HG03139 (cell line): ENCODE results near the gene ARPC1B.
"Not testable (repeated sequence)": the region's sequence is repeated elsewhere in the genome, so short reads cannot be mapped to it uniquely, and the experiment has no call there.

Source experiments
- ATAC-seq: cut with Tn5 transposase; IDR thresholded peaks from one replicate; pipeline ENCODE4 v1.9.1; 2021; ENCODE audit not compliant: unreplicated experiment

Gene ARPC1B

DNA sequence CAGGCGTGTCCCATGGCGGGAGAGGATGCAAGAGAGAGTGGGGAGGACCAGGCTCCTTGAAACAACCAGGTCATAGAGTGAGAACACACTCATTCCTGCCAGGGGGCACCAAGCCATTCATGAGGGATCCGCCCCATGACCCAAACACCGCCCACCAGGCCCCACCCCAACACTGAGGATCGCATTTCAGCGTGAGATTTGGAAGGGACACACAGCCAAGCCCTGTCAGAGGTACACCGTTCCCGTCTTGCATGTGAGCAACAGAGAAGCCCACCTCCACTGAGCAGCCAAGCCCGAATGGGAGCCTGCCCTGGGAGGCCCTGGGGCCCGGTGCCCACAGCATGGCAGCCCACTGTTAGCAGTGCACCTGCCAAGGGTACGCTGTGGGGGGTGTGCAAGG lies 7.9 kb upstream of the ARPC1B start:
- no peak for ATAC-seq

DNA sequence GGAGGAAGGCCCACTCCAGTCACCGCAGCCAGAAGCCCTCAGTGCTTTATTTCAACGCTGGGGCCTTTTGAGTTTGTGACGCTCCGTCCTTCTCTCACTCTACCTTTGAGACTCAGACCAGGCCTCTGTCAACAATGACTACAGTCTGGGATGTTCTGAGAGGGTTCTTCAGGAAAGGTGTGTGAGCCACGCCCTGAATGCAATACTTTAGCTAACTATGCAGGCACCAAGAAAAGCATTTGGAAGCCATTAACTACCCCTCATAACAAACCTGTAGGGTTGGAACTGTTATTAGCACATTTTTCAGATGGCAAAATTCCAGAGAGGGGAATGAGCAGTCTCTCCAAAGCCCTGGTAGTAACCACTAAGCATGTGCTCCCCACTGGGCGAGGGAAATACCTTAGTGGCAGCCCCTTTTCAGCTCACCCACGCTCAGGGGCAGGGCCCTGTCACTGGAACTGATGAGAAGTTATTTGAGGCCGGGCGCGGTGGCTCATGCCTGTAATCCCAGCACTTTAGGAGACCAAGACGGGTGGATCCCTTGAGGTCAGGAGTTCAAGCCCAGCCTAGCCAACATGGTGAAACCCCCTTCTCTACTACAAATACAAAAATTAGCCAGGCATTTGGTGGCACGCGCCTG lies 5.7 kb upstream of the ARPC1B start:
- ATAC-seq = no peak

DNA sequence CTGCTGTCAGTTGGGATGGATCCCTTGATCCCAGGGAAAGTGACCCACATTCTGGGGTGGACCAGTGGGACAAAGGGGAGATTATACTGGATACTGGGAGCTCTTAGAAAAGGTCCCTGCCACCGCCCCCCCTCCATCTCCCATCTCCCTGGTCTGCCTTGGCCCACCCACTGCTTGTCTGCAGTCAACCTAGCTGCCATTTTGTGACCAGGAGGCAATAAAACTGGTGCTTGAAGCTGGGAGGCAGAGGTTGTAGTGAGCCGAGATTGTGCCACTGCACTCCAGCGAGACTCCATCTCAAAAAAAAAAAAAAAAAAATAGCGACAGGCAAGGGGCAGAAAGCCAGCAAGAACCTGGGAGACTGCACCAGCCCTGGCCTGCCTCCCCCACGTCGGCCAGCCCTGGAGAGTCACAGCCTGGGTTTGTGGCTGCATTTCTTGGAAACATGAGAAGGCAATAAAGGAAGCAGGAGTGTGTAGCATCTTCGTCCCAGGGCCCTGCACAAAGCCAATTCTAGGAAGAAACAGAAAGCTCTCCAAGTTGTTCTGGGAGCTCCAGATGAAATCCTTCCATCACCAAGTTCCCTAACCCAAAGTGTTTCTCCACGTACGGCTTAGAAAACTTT lies 4.7 kb upstream of the ARPC1B start:
- ATAC-seq = no peak

DNA sequence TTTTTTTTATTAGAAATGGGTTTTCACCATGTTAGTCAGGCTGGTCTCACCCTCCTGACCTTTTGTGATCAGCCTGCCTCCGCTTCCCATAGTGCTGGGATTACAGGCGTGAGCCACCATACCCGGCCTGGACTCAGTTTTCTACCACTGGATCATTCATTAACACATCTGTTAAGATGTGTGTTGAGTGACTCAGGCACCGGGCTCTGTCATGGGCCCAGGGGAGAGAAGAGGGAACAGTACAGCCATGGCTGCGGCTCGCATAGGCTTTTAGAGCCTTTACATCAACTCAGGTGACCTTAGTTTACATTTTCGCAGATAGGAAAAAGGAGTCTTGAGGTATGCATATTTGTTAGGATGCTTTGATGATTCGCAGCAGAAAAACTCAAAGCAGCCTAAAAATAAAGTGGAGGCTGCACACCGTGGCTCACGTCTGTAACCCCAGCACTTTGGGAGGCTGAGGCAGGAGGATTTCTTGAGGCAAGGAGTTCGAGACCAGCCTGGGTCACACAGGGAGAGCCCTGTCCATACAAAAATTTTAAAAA lies 3.1 kb upstream of the ARPC1B start:
- no peak for ATAC-seq

DNA sequence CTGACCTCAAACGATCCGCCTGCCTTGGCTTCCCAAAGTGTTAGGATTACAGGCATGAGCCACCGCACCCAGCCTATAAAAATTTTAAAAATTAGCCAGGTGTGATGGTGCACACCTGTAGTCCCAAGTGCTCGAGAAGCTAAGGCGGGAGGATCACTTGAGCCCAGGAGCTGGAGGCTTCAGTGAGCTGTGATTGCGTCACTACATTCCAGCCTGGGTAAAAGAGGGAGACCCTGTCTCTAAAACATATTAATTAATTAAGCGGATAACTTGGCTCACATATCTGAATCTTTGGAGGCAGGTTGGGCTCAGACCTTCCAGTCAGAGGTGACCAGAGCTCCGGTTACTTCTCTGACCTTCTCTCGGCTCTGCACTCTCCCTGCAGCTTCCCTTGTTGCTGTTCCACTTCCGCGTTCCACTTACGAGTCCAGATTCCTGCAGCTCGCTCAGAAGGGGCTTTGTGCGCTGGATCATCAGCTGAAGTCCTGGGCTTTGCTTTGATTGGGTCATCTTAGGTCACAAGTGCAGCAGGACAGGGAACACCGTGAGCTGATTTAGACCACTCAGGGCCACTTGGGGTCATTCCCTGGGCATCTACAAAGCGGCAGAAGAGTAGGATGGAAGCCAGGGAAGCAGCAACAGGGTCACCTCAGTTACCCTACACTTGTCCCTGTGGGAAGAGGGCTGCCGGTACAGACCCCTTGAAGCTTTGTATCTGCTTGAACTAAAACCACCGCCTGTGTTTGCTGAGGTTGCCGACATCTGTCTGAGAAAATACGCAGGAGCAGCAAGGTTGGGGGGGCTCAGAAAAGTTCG lies 2.0 kb upstream of the ARPC1B start:
- no peak for ATAC-seq

DNA sequence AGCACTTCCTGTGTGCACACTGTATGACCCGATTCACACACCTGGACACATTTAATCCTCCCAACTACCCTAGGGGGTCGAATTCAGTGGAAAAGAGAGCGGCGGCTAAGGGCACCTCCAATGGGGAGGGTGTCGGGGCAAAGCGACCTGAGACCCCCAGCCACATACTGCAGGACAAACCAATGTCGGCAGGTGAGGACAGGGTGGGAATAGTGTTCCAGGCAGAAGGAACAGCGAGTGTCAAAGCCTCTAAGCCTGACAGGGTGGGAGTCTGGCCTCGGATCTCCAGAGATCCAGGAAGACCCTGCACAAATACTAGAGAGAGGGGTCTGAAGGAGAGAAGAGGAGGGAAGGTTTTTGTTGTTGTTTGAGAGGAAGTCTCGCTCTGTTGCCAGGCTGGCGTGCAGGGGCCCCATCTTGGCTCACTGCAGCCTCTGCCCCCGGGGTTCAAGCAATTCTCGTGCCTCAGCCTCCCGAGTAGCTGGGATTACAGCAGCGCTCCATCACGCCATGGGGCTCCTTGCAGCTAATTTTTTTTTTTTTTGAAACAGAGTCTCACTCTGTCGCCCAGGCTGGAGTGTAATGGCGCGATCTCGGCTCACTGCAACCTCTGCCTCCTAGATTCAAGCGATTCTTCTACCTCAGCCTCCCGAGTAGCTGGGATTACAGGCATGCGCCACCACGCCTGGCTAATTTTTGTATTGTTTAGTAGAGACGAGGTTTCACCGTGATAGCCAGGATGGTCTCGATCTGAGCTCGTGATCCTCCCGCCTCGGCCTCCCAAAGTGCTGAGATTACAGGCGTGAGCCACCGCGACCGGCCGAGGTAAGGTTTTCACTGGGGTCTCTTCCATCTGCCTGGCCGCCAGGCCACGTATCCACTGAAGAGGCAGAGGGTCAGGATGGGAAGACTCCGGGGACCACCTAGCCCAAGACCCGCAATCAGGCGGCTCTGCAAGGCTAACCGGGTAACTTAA lies 1.2 kb upstream of the ARPC1B start:
- ATAC-seq = no peak

DNA sequence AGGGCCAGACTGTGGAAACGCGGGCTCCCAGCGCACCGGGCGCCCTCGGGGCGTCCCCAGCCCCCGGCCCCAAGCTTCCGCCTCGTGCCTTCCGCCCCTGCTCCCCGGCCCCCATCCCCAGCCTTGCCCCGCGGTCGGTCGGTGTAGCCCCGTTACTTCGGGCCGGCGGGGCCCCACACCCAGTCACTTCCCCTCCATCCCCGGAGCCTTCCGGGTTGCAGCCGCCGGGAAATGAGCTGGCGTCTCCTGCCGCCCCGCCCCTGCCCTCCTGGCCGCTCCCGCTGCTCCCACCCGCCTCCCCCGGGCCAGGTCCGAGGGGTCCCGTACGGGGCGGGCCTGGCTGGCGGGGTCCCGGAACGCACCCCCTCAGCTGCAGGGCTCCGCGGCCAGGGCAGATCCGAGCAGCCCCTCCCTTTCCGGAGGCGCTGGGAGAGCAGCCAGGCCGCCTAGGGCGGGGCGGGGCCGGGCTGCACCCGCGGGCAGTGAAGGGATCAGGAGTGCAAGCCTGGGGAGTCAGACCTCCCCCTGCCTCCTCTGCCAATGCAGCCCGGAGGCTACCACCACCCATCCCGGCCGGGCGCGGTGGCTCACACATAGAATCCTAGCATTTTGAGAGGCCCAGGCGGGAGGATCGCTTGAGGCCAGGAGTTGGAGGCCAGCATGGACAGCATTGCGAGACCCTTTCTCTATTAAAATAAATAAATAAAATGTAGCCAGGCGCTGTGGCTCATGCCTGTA lies 709 bp downstream of the ARPC1B start:
- peak; percentile 43 for ATAC-seq

DNA sequence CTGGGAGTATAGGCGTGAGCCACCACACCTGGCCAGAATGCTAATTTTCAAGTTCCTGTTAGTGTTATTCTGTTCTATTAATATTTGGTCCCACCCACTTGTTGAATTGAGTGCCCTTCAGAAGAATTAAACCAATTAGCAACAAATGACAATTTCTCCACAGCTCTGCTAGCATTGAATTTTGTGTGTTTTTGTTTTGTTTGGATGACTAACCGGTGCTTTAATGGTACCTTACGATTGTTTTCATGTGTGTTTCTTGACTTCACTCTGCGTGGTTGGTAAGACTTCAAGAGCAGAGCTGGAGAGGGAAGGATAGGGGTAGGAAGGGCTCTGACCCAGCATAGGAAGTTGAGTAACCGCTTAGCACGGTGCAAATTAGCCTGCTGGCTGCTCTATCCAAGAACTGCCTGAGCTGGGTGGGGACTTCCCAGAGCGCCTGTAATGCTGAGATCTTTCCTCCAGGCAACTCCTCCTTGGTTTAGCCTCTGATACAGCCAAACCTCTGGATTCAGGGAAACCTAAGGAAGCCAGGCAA lies 4.6 kb downstream of the ARPC1B start:
- no peak for ATAC-seq

DNA sequence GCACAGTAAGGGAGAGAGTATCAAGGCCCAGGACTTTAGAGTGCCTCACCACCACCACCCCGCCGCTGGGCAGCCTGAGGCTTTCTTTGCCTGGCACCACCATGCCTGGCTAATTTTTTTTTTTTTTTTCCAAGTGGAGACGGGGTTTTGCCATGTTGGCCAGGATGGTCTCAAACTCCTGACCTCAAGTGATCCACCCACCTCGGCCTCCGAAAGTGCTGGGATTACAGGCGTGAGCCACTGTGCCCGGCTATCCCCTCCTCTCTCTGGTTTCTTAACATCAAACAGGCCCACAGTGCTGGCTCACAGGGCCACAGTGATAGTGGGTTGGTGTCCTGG lies 5.1 kb downstream of the ARPC1B start:
- ATAC-seq = not testable (repeated sequence)

DNA sequence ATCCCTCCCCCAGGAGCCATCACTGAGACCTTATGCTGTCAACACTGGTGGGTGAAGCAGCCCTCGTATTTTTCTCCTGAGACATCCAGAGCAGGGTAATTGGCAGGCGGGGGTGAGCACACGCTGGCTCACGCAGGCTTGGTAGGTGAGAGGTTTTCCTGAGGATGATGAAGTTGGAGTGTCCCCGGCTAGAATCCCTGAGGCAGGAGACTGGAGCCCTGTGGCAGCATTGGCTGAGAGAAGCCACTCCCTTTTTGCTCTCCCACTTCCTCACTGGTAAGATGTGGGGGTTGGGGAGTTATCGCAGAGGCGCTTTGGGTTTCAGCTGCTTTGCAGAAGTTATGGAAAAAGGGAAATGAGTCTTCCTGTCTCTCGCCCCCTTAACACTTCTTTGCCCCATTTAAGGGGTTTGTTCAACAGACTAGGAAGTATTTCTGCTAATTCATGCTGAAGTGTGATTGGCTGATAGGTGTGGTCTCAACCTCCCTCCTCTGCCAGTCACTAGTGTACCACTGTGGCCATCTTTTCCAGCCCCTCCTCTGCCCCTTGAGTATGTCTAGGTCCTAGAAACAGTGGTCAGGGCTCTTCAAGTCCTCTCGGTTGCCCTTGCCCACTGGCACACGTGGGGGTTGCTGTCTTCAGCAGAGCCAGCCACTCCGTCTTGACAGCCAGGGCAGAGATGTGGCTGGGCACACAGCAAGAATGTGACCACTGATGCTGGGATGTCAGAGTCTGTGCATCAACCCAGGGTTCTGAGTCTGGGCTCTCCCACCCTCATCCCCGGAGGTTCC lies 5.7 kb downstream of the ARPC1B start:
- peak; percentile 27 for ATAC-seq

DNA sequence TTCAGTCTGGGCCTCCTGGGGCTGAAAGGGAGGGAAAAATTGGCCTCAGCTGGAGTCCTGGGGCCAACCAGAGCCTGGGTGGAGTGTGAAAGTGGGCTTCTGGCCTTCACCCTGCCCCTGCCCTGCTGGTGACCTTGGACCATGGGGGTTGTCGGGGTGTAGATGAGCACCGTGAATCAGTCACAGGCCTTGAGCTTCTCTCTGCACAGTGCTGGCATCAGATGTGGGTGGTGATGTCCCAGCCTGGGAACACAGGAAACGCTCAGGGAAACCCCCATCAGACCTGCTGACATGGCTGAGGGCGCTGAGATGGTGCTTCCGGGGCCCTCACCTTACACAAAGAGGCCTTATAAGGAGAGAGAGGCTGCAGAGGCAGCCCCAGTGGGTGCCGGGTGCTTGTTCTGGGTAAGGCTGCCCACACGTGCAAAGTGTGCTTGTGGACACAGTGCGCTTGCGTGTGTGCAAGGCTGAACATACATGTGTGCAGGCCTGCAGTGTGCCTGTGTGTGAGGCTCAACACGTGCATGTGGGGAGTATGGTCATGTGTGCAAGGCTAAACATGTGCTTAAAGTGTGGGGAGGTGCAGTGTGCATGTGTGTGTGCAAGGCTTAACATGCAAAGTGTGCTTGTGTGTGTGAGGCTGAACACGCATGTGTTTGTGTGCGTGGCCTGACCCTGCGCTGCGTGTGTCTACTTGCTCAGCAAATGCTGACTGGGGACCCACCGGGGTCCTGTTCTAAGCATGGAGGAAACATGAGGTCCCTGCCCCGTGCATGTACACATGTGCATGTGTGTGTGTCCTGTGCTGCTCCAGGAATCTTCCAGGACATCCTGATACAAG lies 6.5 kb downstream of the ARPC1B start:
- ATAC-seq = peak; percentile 76

DNA sequence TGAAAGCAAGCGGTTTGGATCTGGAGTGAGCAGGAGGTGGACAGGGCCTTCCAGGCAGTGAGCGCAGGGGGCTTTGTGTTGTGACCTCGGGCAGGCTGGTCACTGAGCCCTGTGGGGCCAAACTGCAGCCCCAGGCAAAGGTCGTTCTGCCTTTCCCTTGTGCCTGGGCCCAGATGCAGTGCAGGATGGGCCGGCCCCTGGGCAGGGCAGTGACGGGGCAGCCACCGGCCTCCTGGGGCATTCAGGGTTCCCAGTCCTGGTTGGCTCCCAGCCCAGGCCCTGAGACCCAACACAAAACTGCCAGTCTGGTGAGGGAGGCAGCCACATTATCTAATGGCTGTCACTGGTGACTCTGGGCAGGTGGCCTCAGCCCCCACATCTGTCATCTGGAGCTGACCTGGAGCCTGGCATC lies 7.1 kb downstream of the ARPC1B start:
- ATAC-seq = no peak

DNA sequence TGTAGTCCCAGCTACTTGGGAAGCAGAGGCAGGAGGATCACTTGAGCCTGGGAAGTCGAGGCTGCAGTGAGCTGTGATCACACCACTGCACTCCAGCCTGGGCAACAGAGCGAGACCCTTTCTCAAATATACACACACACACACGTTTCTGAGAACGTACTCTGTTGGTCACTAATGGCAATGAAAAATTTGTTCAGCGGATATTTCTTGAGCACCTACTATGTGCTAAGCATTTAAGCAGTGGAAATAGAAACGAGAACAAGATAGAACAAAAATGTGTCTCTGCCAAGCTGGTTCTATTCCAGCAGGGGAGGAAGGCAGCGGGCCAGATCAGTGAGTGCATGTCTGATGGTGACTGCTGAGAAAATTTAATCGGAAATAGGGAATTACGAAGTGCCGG lies 8.7 kb downstream of the ARPC1B start:
- ATAC-seq = no peak

DNA sequence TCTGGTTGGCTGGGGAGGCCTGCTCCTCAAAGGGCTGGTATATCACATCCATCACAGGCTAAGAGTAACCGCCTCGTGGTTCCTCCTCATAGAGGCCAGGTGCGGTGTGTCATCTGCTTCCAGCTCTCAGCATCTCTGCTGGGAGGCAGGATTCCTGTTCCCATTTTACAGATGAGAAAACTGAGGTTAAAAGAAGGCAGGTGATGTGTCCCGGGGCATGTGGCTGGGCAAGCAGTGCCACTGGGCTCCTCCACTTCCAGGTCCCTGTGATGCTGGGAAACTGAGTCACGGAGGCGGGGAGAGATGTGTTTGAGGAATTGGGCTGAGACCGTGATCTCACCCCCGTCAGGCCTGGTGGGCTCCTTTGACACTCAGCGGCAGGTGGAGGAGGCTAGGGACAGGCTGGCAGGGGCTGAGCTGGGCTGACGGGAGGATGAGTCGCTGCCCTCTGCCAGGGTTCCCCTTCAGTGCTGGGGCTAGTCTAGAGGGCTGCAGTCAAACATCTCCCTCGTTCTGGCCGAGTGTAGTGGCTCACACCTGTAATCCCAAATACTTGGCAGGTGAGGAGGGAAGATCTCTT lies 9.4 kb downstream of the ARPC1B start:
- ATAC-seq = no peak

DNA sequence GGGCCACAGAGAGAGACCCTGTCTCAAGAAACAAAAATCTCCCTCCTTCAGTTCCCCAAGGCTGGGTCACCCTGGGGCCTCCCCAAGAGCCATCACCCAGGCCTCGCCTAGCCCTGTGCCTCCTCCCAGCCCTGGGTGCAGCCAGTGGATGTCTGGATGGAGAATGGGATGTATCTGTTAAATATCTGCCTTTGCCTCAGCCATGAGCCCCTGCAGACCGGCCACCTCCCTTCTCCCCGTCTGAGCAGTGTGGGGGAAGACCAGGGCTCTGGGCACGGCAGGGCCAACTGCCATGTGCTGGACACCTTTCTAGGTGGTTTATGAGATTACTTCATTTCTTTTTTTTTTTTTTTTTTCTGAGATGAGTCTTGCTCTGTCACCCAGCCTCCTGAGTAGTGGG lies 10.0 kb downstream of the ARPC1B start:
- no peak for ATAC-seq

DNA sequence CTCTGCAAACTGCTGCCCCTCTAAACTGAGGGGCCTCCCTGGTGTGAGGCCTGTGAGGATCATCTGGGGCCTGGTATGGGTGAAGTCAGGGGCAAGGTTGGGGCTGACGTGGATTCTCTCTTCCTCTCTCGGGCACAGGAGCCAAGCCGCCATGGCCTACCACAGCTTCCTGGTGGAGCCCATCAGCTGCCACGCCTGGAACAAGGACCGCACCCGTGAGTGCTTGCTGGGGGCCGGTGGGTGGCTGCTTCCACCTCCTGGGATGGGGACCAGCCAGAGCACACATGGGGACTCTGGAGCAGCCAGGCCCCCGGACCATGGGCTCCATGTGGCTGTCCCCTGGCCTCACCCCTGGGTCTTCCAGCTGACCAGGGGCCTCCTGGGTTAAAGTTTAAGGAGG lies 11.0 kb downstream of the ARPC1B start:
- no peak for ATAC-seq

DNA sequence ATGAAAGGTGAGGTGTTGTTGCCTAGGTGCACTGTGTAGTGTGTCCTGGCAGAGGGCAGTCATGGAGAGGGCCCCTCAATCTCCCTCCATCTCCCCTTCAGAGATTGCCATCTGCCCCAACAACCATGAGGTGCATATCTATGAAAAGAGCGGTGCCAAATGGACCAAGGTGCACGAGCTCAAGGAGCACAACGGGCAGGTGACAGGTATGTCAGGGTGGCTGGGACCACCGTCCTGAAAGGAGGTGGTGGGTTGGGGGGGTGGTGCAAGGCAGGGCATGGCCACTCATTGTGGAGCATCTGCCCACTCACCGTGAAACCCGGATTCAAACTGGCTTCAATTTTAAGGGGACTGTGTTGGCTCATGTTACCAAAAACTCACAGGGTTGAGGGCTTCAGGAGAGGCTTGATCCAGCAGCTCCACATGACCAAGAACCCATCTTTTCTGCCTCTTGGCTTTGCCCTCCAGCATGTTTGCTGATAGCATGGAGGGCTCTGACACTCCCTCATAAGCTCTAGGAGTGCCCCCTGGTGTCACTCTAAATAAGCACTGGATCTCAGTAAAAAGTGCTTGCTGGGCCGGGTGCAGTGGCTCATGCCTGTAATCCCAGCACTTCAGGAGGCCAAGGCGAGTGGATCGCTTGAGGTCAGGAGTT lies 12.2 kb downstream of the ARPC1B start:
- ATAC-seq = no peak
